SK-N-MC (cell line): Measurements from ENCODE around the gene AMER3.

Experiments
- DNase-seq: peaks from one replicate; pipeline ENCODE4 v3.0.0-alpha.2; 2011; ENCODE audit warnings: low read depth, low spot score
- H3K27ac ChIP-seq: fragments of 200-600 bp; sonication (generic); 2 replicates; pipeline ENCODE4 v1.5.1; 2016; ENCODE audit warnings: mixed run types
- H3K36me3 ChIP-seq: fragments of 200-600 bp; sonication (generic); 2 replicates; pipeline ENCODE4 v1.6.1; 2017; ENCODE audit warnings: antibody characterized with exemption, low read length, mixed read lengths; ENCODE audit not compliant: insufficient read depth
- H3K4me3 ChIP-seq: fragments of 200-600 bp; sonication (generic); 2 replicates; pipeline ENCODE4 v1.5.1; 2016
- H3K9ac ChIP-seq: fragments of 200-600 bp; sonication (generic); 2 replicates; pipeline ENCODE4 v1.8.0; 2017; ENCODE audit warnings: mixed run types, mixed read lengths; ENCODE audit not compliant: insufficient read length
- H3K9me3 ChIP-seq: fragments of 200-600 bp; sonication (generic); 2 replicates; pipeline ENCODE4 v1.6.1; 2017; ENCODE audit warnings: low read depth, mild to moderate bottlenecking, antibody characterized with exemption, low read length, moderate library complexity, mixed read lengths
- EZH2 ChIP-seq: fragments of 200-600 bp; sonication (generic); IDR thresholded peaks from one replicate; pipeline ENCODE4 v1.6.1; 2017; ENCODE audit warnings: antibody characterized with exemption
- FOXP2 ChIP-seq: optimal IDR thresholded peaks from 2 replicates; pipeline ENCODE3; 2011; ENCODE audit warnings: mild to moderate bottlenecking, moderate library complexity; ENCODE audit not compliant: insufficient read depth; ENCODE audit errors: extremely low read length, control extremely low read depth
- POLR2AphosphoS5 ChIP-seq: IDR thresholded peaks from 2 replicates; pipeline ENCODE4 v1.6.1; 2012; ENCODE audit warnings: mild to moderate bottlenecking, low read depth, low read length, borderline replicate concordance

The AMER3 gene

DNA sequence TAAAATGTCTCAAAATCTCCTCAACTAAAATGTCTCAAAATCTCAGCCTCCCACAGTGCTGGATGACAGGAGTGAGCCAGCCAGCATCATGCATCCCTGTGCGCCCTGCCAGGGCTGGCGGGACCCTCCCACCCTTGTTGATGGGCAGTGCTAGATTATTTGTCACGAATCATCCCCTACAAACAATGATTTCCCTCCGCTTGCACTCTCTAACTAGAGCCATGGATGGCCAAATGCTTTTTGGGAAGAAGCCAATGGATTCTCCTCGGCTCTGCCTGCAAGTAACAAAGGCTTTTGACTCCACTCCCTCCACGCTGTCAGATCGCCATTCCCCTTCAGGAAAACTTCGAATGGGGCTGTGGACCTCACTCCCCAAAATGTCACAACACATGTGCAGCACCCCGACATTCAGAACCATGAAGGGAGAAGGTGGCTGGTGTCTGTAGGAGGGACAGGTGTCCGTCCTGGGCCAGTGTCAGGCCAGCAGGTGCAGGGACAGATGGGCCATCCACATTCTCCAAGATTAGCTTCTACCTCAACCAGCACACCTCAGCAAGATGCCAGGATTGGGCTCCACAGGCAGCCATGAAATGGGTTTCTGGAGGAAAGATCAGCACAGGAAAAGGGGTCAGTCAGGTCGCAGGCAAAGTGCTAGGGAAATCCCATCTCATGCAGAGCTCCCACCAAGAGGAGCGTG lies 11.5 kb downstream of the AMER3 start:
- Histone ChIP-seq H3K9me3 (no peaks in the 10 kb centered on the region), H3K36me3 (no peaks in the 10 kb centered on the region), H3K4me3 (no peak overlapping the region), H3K9ac (no peak overlapping the region), H3K27ac (no peak overlapping the region)
- TF ChIP-seq FOXP2 (no peak), EZH2 (no peak)
- no peak for DNase-seq

DNA sequence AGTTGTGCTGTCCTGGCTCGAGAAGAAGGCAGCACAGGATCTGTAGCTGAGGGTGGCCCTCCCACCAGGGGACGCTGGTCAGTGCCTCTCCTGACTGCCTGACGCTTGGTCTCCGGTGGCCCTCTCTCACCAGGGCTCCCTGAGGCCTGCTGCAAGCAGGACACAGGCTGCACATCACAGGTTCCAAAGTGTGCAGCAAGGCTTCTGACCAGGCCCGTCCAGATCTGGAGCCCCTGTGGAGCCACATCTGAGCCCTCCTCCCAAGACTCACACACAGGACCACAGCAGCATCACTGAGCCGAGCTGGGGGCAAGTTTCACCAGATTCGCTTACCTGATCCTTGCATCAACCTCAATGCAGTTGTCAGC lies 12.1 kb downstream of the AMER3 start:
- Histone ChIP-seq H3K9me3 (no peaks in the 10 kb centered on the region), H3K9ac (no peak overlapping the region), H3K36me3 (no peaks in the 10 kb centered on the region), H3K27ac (no peak overlapping the region), H3K4me3 (no peak overlapping the region)
- no peak for DNase-seq
- no peak for TF ChIP-seq POLR2AphosphoS5
- no peak for TF ChIP-seq FOXP2
- TF ChIP-seq EZH2: no peak

GRCh38 chr2:130768191-130768855 lies 13.0 kb downstream of the AMER3 start:
- H3K9me3 ChIP-seq: no peaks in the 10 kb centered on the region
- TF ChIP-seq FOXP2 (no peak), EZH2 (no peak), POLR2AphosphoS5 (no peak)
- H3K4me3 ChIP-seq: no peak overlapping the region
- no peaks in the 10 kb centered on the region for H3K36me3 ChIP-seq
- no peak for DNase-seq
- H3K27ac ChIP-seq: no peak overlapping the region
- H3K9ac ChIP-seq: no peak overlapping the region

DNA sequence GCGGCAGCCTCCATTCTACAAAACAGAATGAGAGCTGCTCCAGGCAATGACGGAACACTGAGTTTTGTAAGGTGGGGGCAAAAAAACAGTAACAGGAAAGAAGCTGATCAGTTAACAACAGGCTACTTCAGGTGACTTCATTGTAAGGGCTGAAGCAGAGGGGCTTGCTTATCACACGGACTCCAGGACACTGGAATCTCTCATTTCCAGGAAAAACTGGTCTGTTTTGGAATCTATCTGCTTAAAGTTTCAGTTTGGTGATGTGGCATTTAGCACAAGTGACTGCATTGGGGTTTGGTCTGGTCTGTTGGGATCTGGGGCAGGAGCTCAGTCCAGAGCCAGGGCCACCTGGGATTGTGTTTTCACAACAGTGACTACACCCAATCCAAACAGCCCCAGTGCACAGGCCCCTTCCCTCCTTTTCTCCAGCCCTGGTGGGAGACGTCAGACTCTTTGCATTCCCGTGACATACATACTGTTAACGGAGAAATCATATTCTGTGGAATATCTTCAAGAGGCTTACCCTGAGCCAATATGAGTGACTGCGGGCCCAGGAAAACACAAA lies 14.1 kb downstream of the AMER3 start:
- Histone ChIP-seq H3K4me3 (no peak overlapping the region), H3K36me3 (no peaks in the 10 kb centered on the region), H3K9ac (no peak overlapping the region), H3K27ac (no peak overlapping the region), H3K9me3 (no peaks in the 10 kb centered on the region)
- no peak for TF ChIP-seq EZH2
- TF ChIP-seq FOXP2: no peak
- TF ChIP-seq POLR2AphosphoS5: no peak
- no peak for DNase-seq

DNA sequence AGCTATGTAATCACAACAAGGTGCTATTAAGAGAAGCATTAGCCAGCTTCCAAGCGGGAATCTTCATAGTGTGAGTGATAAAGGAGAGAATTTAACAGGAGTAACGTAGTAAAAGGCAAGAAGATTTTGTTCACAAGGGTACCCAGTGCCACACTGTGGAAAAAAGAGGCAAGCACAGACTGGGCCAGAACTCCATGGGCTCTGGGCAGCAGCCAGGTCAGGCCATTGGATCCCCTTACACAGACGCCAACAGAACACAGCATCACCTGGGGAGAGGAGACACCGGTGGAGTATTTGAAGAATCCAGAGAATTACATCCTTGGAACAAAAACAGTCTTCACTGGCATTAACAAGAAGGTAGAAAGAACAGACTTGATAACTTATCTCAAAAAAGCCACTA lies 21.2 kb downstream of the AMER3 start:
- DNase-seq: no peak
- Histone ChIP-seq H3K27ac (no peak overlapping the region), H3K9ac (no peak overlapping the region), H3K36me3 (no peaks in the 10 kb centered on the region), H3K9me3 (no peaks in the 10 kb centered on the region), H3K4me3 (no peak overlapping the region)
- TF ChIP-seq FOXP2: no peak
- no peak for TF ChIP-seq EZH2
- no peak for TF ChIP-seq POLR2AphosphoS5

DNA sequence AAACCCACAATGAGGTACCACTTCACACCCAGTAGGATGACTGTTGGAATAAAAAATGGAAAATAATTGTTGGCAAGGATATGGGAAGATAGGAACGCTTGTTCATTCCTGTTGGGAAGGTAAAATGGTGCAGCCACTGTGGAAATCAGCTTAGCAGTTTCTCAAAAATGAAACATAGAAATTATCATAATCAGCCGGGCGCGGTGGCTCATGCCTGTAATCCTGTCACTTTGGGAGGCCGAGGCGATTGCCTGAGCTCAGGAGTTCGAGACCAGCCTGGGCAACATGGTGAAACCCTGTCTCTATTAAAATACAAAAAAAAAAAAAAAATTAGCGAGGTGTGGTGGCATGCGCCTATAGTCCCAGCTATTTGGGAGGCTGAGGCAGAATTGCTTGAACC lies 23.4 kb downstream of the AMER3 start:
- Histone ChIP-seq H3K27ac (no peak overlapping the region), H3K9ac (no peak overlapping the region), H3K36me3 (no peaks in the 10 kb centered on the region), H3K4me3 (no peak overlapping the region), H3K9me3 (no peaks in the 10 kb centered on the region)
- no peak for DNase-seq
- no peak for TF ChIP-seq EZH2
- TF ChIP-seq FOXP2: no peak
- no peak for TF ChIP-seq POLR2AphosphoS5

GRCh38 chr2:130785466-130786055 lies 30.2 kb downstream of the AMER3 start:
- Histone ChIP-seq H3K4me3 (no peak overlapping the region), H3K27ac (no peak overlapping the region), H3K36me3 (no peaks in the 10 kb centered on the region), H3K9me3 (no peaks in the 10 kb centered on the region), H3K9ac (no peak overlapping the region)
- DNase-seq: no peak
- TF ChIP-seq EZH2 (no peak), POLR2AphosphoS5 (no peak), FOXP2 (no peak)

DNA sequence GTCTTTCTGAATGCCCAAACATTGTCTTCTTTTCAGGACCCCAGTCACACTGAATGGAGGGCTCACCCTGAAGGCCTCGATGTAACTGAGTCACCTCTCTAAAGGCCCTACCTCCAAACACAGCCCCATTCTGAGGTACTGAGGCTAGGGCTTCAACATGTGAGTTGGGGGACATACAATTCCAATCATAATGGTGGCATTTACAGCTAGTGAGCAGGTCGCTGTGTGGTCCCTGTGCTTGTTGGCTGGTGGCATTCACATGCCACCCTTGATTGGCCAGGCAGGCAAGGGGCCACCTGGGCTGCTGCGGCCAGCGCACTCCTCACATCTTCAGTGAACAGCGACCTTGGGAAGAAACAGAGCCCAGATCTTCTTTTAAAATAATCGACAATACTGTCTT lies 30.7 kb downstream of the AMER3 start:
- H3K36me3 ChIP-seq: no peaks in the 10 kb centered on the region
- no peak overlapping the region for H3K9ac ChIP-seq
- no peak overlapping the region for H3K27ac ChIP-seq
- no peaks in the 10 kb centered on the region for H3K9me3 ChIP-seq
- H3K4me3 ChIP-seq: no peak overlapping the region
- no peak for TF ChIP-seq FOXP2
- no peak for TF ChIP-seq EZH2
- DNase-seq: no peak

DNA sequence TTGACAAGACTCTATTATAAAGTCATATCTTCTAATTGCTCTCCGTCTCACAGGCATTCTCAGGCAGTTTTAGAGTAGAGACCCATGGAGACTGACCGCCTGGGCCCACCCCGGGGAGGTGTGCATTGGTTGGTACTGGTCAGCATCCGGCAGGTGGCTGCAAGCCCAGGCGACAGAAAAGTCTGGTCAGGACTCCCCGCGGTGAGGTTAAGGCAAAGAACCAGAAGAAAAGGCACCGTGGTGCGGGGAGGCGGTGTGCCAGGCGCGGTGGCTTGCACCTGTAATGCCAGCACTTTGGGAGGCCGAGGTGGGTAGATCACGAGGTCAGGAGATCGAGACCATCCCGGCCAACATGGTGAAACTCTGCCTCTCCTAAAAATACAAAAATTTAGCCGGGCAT lies 32.5 kb downstream of the AMER3 start:
- Histone ChIP-seq H3K9me3 (no peaks in the 10 kb centered on the region), H3K36me3 (no peaks in the 10 kb centered on the region), H3K27ac (no peak overlapping the region), H3K4me3 (no peak overlapping the region), H3K9ac (no peak overlapping the region)
- DNase-seq: no peak
- no peak for TF ChIP-seq EZH2
- TF ChIP-seq POLR2AphosphoS5: no peak
- no peak for TF ChIP-seq FOXP2
